Body of pancreas (tissue), 4 donors: Measurements from ENCODE around the gene COL6A1.

Experiments used
- POLR2A ChIP-seq, 3 donors: fragments of 450-650 bp; IDR thresholded peaks; one replicate each; pipeline ENCODE4 v1.6.1; 2016; ENCODE audit warnings: antibody characterized with exemption in 3 of 3, mild to moderate bottlenecking in 2 of 3
- TF ChIP-seq, protein P1 (sequence below), 7 experiments: fragments of 450-650 bp in 4 of 7; fragments of 200-600 bp in 3 of 7; sonication (generic) in 3 of 7; IDR thresholded peaks; one replicate each; pipeline ENCODE4 v1.5.1; 2016 to 2019; ENCODE audit warnings: antibody characterized with exemption in 7 of 7

- TF ChIP-seq, protein P1, sequence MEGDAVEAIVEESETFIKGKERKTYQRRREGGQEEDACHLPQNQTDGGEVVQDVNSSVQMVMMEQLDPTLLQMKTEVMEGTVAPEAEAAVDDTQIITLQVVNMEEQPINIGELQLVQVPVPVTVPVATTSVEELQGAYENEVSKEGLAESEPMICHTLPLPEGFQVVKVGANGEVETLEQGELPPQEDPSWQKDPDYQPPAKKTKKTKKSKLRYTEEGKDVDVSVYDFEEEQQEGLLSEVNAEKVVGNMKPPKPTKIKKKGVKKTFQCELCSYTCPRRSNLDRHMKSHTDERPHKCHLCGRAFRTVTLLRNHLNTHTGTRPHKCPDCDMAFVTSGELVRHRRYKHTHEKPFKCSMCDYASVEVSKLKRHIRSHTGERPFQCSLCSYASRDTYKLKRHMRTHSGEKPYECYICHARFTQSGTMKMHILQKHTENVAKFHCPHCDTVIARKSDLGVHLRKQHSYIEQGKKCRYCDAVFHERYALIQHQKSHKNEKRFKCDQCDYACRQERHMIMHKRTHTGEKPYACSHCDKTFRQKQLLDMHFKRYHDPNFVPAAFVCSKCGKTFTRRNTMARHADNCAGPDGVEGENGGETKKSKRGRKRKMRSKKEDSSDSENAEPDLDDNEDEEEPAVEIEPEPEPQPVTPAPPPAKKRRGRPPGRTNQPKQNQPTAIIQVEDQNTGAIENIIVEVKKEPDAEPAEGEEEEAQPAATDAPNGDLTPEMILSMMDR (IDR thresholded peaks at IDR 0.05): no peak
- no peak for TF ChIP-seq POLR2A (IDR thresholded peaks at IDR 0.05)
These were observed 29.8 kb downstream of the COL6A1 start for GRCh38 chr21:46011267-46011967.
